SKM-1 (cell line): Measurements from ENCODE around the gene ST6GALNAC5.

Experiments
- DNase-seq: peaks from one replicate; lab custom pipeline; 2025; ENCODE audit not compliant: unreplicated experiment; lab: John Stamatoyannopoulos, UW

Gene ST6GALNAC5

GRCh38 chr1:77100875-77101274 is 233.6 kb downstream of the ST6GALNAC5 start:
- DNase-seq = no peak

GRCh38 chr1:77103486-77103885 is 236.2 kb downstream of the ST6GALNAC5 start:
- DNase-seq = no peak

GRCh38 chr1:77104672-77105071 is 237.4 kb downstream of the ST6GALNAC5 start:
- no peak for DNase-seq
